ENCODE data around the gene RPUSD1. TPM values are rescaled to one million over a fixed set of nuclear protein-coding genes. Genes with fewer than 3 reads are reported as not detected.

The RPUSD1 gene
- total and polyA plus RNA-seq, 2 experiments from 2014 or later = 27.6 to 37.8 TPM

GRCh38 chr16:763369-764183 is 24.6 kb downstream of the RPUSD1 start:
- 90% methylated on average over 11 of the region's 21 CpGs for WGBS (ENCODE audit: low lambda C conversion rate, missing lambda C conversion rate)
- Histone ChIP-seq H3K27ac (no peak overlapping the region), H3K9me2 (replicated peaks; ENCODE audit: insufficient read depth) (no peaks in the 10 kb centered on the region), H3K4me2 (no peak overlapping the region), H2AFZ (no peak overlapping the region), H3K79me2 (no peaks in the 10 kb centered on the region), H3K4me1 (ENCODE audit: insufficient read depth) (peaks cover 7% of the 10 kb centered on the region), H4K20me1 (ENCODE audit: insufficient read depth, poor library complexity, severe bottlenecking) (no peaks in the 10 kb centered on the region), H3K4me3 (no peak overlapping the region), H3K36me3 (replicated peaks; ENCODE audit: insufficient read depth, low read depth) (no peaks in the 10 kb centered on the region), H3K27me3 (no peaks in the 10 kb centered on the region), H3K9me3 (ENCODE audit: low read depth) (no peaks in the 10 kb centered on the region)
- no peak for TF ChIP-seq CTCF (IDR thresholded peaks at IDR 0.05; ENCODE audit: poor library complexity)
- TF ChIP-seq EZH2 (IDR thresholded peaks at IDR 0.05; ENCODE audit: borderline replicate concordance) = no peak
- no peak for DNase-seq (ENCODE audit: low spot score)

DNA sequence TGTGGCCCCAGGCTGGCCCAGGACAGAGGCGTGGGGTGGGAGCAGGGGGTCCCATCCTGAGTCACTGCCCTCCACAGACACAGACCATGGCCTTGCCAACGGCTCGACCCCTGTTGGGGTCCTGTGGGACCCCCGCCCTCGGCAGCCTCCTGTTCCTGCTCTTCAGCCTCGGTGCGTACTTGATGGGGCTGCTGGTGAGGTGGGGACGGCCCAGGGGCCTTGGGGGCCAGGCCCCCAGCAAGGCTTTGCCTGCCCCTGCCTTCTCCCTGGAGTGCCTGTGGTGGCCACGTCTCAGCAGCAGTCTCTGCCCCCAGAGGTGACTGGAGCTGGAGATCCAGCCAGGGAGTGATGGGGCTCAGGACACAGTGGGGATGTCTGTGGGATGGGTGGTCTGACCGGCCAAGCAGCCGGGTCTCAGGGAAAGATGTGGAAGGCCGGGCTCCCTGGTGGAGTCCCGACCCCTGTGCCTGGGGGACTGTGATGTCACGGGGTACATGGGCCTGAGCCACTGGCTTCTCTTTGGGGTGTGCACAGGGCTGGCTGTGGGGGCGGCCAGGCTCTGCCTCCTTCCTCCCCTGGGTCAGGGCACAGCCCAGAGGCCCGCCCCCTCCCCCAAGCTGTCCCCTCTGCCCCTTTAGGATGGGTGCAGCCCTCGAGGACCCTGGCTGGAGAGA is 25.4 kb downstream of the RPUSD1 start:
- Histone ChIP-seq H4K20me1 (ENCODE audit: insufficient read depth, poor library complexity, severe bottlenecking) (no peaks in the 10 kb centered on the region), H3K4me3 (no peak overlapping the region), H3K4me1 (ENCODE audit: insufficient read depth) (peaks cover 7% of the 10 kb centered on the region), H2AFZ (no peak overlapping the region), H3K79me2 (no peaks in the 10 kb centered on the region), H3K36me3 (replicated peaks; ENCODE audit: insufficient read depth, low read depth) (no peaks in the 10 kb centered on the region), H3K27me3 (no peaks in the 10 kb centered on the region), H3K4me2 (no peak overlapping the region), H3K9me2 (replicated peaks; ENCODE audit: insufficient read depth) (no peaks in the 10 kb centered on the region), H3K27ac (no peak overlapping the region), H3K9me3 (ENCODE audit: low read depth) (no peaks in the 10 kb centered on the region)
- 93% methylated on average over 17 of the region's 17 CpGs for WGBS (ENCODE audit: low lambda C conversion rate, missing lambda C conversion rate)
- no peak for TF ChIP-seq EZH2 (IDR thresholded peaks at IDR 0.05; ENCODE audit: borderline replicate concordance)
- TF ChIP-seq CTCF (IDR thresholded peaks at IDR 0.05; ENCODE audit: poor library complexity) = no peak
- no peak for TF ChIP-seq EZH2phosphoT487 (IDR thresholded peaks at IDR 0.05; ENCODE audit: low read depth, severe bottlenecking, unreplicated experiment)
- DNase-seq (ENCODE audit: low spot score) = no peak

- DNase-seq (ENCODE audit: low spot score) = no peak
- H3K36me3 ChIP-seq (replicated peaks; ENCODE audit: insufficient read depth, low read depth) = no peaks in the 10 kb centered on the region
- H3K4me1 ChIP-seq (ENCODE audit: insufficient read depth) = peaks cover 7% of the 10 kb centered on the region
- H3K27ac ChIP-seq = no peak overlapping the region
- no peaks in the 10 kb centered on the region for H3K27me3 ChIP-seq
- H4K20me1 ChIP-seq (ENCODE audit: insufficient read depth, poor library complexity, severe bottlenecking) = no peaks in the 10 kb centered on the region
- H3K4me3 ChIP-seq = no peak overlapping the region
- 87% methylated on average over 18 of the region's 22 CpGs for WGBS (ENCODE audit: low lambda C conversion rate, missing lambda C conversion rate)
- H3K79me2 ChIP-seq = no peaks in the 10 kb centered on the region
- TF ChIP-seq EZH2 (IDR thresholded peaks at IDR 0.05; ENCODE audit: borderline replicate concordance) = no peak
- no peak for TF ChIP-seq EZH2phosphoT487 (IDR thresholded peaks at IDR 0.05; ENCODE audit: low read depth, severe bottlenecking, unreplicated experiment)
- no peak for TF ChIP-seq CTCF (IDR thresholded peaks at IDR 0.05; ENCODE audit: poor library complexity)
- no peaks in the 10 kb centered on the region for H3K9me3 ChIP-seq (ENCODE audit: low read depth)
- H3K9me2 ChIP-seq (replicated peaks; ENCODE audit: insufficient read depth) = no peaks in the 10 kb centered on the region
- no peak overlapping the region for H2AFZ ChIP-seq
- H3K4me2 ChIP-seq = no peak overlapping the region
These were observed 26.3 kb downstream of the RPUSD1 start for GRCh38 chr16:761625-762513.
